Left lung (tissue), 10 donors: Measurements from ENCODE around the gene ZNF407. TPM values are rescaled to one million over a fixed set of nuclear protein-coding genes. Genes with fewer than 3 reads are reported as not detected.

ENCODE experiments used
- ATAC-seq: fragments of 200-7000 bp; cut with Tn5 transposase; one replicate; pipeline ENCODE4 v1.9.1; 2020; ENCODE audit warnings: moderate library complexity
- DNase-seq, 4 donors: peaks; one replicate each; pipeline ENCODE4 v3.0.0-alpha.2; 2013 to 2020
- H3K27ac ChIP-seq, 2 donors: fragments of 200-600 bp; sonication (generic) in 1 of 2; one replicate each; pipeline versions ENCODE4 v1.5.0 to v1.8.0; 2020 to 2021
- H3K27me3 ChIP-seq, 2 donors: fragments of 200-600 bp; sonication (generic) in 1 of 2; one replicate each; pipeline versions ENCODE4 v1.5.0 to v1.8.0; 2020 to 2021
- H3K36me3 ChIP-seq, 2 donors: fragments of 200-600 bp; sonication (generic) in 1 of 2; one replicate each; pipeline versions ENCODE4 v1.5.0 to v1.8.0; 2020 to 2021
- H3K4me1 ChIP-seq, 2 donors: fragments of 200-600 bp; one replicate each; pipeline ENCODE4 v1.8.0; 2021
- H3K4me3 ChIP-seq, 2 donors: fragments of 200-600 bp; sonication (generic) in 1 of 2; one replicate each; pipeline versions ENCODE4 v1.5.0 to v1.8.0; 2020 to 2021; ENCODE audit warnings: mild to moderate bottlenecking in 1 of 2
- H3K9me3 ChIP-seq, 2 donors: fragments of 200-600 bp; sonication (generic) in 1 of 2; one replicate each; pipeline versions ENCODE4 v1.5.0 to v1.8.0; 2020 to 2021
- intact Hi-C, 2 donors: fragments of 100-400 bp; cut with DNase I; formaldehyde crosslinking; loops; one replicate each; pipeline versions ENCODE4 v1.11.2 to v1.14.2; 2022
- polyA plus RNA-seq, 6 donors: library from polyadenylated mRNA; unstranded; fragments of 120-200 nt; gene quantifications; one replicate each; pipeline ENCODE4 v1.2.1, GENCODE V29; 2013; ENCODE audit not compliant: insufficient read length in 6 of 6
- total RNA-seq, 2 donors: library from RNA; stranded (reverse); fragmentation: NEBNext Ultra II Directional; extraction: Animal tissue kit (Norgen Biotek cat#: 25700); gene quantifications; one replicate each; pipeline ENCODE4 v1.2.1, GENCODE V29; 2021
- TF ChIP-seq, protein P1 (sequence below), 2 donors: fragments of 200-600 bp; sonication (generic) in 1 of 2; IDR thresholded peaks; one replicate each; pipeline versions ENCODE4 v1.5.0 to v1.8.0; 2021; ENCODE audit warnings: antibody characterized with exemption in 2 of 2
- donor health status: DM: no; HTN: yes; CAD: no.
- donor health status: DM: no; HTN: no; CAD: no.

Gene ZNF407
- total and polyA plus RNA-seq, 8 donors, result 10.3 to 16.7 (median 11.3) TPM

GRCh38 chr18:74790451-74790850 is 192.8 kb downstream of the ZNF407 start:
- Histone ChIP-seq H3K36me3 (no peaks in the 10 kb centered on the region), H3K9me3 (no peaks in the 10 kb centered on the region), H3K4me3 (no peak overlapping the region), H3K27me3 (no peaks in the 10 kb centered on the region), H3K27ac (no peak overlapping the region), H3K4me1 (no peaks in the 10 kb centered on the region)
- DNase-seq (no peak), ATAC-seq (no peak)
- TF ChIP-seq, protein P1, sequence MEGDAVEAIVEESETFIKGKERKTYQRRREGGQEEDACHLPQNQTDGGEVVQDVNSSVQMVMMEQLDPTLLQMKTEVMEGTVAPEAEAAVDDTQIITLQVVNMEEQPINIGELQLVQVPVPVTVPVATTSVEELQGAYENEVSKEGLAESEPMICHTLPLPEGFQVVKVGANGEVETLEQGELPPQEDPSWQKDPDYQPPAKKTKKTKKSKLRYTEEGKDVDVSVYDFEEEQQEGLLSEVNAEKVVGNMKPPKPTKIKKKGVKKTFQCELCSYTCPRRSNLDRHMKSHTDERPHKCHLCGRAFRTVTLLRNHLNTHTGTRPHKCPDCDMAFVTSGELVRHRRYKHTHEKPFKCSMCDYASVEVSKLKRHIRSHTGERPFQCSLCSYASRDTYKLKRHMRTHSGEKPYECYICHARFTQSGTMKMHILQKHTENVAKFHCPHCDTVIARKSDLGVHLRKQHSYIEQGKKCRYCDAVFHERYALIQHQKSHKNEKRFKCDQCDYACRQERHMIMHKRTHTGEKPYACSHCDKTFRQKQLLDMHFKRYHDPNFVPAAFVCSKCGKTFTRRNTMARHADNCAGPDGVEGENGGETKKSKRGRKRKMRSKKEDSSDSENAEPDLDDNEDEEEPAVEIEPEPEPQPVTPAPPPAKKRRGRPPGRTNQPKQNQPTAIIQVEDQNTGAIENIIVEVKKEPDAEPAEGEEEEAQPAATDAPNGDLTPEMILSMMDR (IDR thresholded peaks at IDR 0.05), result no peak
- intact Hi-C loops, result no loop called here

- intact Hi-C loops, result no loop called here
- Histone ChIP-seq H3K27me3 (no peaks in the 10 kb centered on the region), H3K27ac (no peak overlapping the region), H3K4me1 (peaks cover 0 to under 1% of the 10 kb centered on the region in 2 donors), H3K36me3 (no peaks in the 10 kb centered on the region), H3K9me3 (no peaks in the 10 kb centered on the region), H3K4me3 (no peak overlapping the region)
- TF ChIP-seq, protein P1 (IDR thresholded peaks at IDR 0.05), result no peak
- DNase-seq (no peak), ATAC-seq (no peak)
These were observed 194.0 kb downstream of the ZNF407 start for GRCh38 chr18:74791501-74792194.

GRCh38 chr18:74793746-74794145 is 196.1 kb downstream of the ZNF407 start:
- H3K36me3 ChIP-seq, result no peaks in the 10 kb centered on the region
- ATAC-seq (no peak), DNase-seq (no peak)
- no peak overlapping the region for H3K27ac ChIP-seq
- peaks cover 0 to 4% of the 10 kb centered on the region in 2 donors for H3K4me1 ChIP-seq
- H3K4me3 ChIP-seq, result no peak overlapping the region
- intact Hi-C loops, result no loop called here
- no peaks in the 10 kb centered on the region for H3K9me3 ChIP-seq
- H3K27me3 ChIP-seq, result no peaks in the 10 kb centered on the region
- TF ChIP-seq, protein P1 (IDR thresholded peaks at IDR 0.05), result no peak

- Histone ChIP-seq H3K4me3 (no peak overlapping the region), H3K27me3 (no peaks in the 10 kb centered on the region), H3K4me1 (peaks cover 0 to 4% of the 10 kb centered on the region in 2 donors), H3K9me3 (no peaks in the 10 kb centered on the region), H3K36me3 (no peaks in the 10 kb centered on the region), H3K27ac (no peak overlapping the region)
- intact Hi-C loops, result no loop called here
- TF ChIP-seq, protein P1 (IDR thresholded peaks at IDR 0.05), result no peak
- DNase-seq (no peak), ATAC-seq (no peak)
These were observed 198.1 kb downstream of the ZNF407 start for GRCh38 chr18:74795751-74796150.

GRCh38 chr18:74796211-74796610 is 198.5 kb downstream of the ZNF407 start:
- no peaks in the 10 kb centered on the region for H3K27me3 ChIP-seq
- no peak overlapping the region for H3K4me3 ChIP-seq
- intact Hi-C loops, result no loop called here
- H3K27ac ChIP-seq, result no peak overlapping the region
- H3K9me3 ChIP-seq, result no peaks in the 10 kb centered on the region
- H3K36me3 ChIP-seq, result no peaks in the 10 kb centered on the region
- no peak for ATAC-seq
- peaks cover 0 to 4% of the 10 kb centered on the region in 2 donors for H3K4me1 ChIP-seq
- TF ChIP-seq, protein P1 (IDR thresholded peaks at IDR 0.05), result no peak
- DNase-seq, result no peak
